IMR-90 (cell line): Measurements from ENCODE around the gene IBA57. TPM values are rescaled to one million over a fixed set of nuclear protein-coding genes. Genes with fewer than 3 reads are reported as not detected.

Source experiments
- ATAC-seq: fragments of 200-7000 bp; cut with Tn5 transposase; 2 replicates; pipeline ENCODE4 v1.9.1; 2020; ENCODE audit warnings: low read depth, mild to moderate bottlenecking, moderate library complexity
- BruUV-seq: library from RNA; stranded (reverse); fragments of 400-500 nt; replicated peaks from 2 replicates; lab custom pipeline; 2021; lab: Mats Ljungman, UMichigan
- CTCF ChIA-PET: fragments of 300-600 bp; formaldehyde crosslinking; extraction: SDS; loops from one replicate; lab custom pipeline; 2021; ENCODE audit warnings: antibody characterized with exemption; lab: Yijun Ruan, JAX
- POLR2A ChIA-PET: fragments of 300-600 bp; sonication (Branson Sonifier 250); formaldehyde crosslinking; loops from one replicate; lab custom pipeline; 2022; ENCODE audit warnings: antibody characterized with exemption; ENCODE audit not compliant: unreplicated experiment; lab: Charles Lee
- DNase-seq: peaks from one replicate; pipeline ENCODE4 v3.0.0; 2013
- H2AFZ ChIP-seq: replicated peaks from 2 replicates; pipeline ENCODE3; 2013; ENCODE audit warnings: low read length, mild to moderate bottlenecking; ENCODE audit not compliant: poor library complexity
- H2AK5ac ChIP-seq: 2 replicates; pipeline ENCODE4 v1.6.1; 2013; ENCODE audit warnings: low read depth, low read length, inconsistent platforms
- H2AK9ac ChIP-seq: replicated peaks from 2 replicates; pipeline ENCODE3; 2013; ENCODE audit warnings: mild to moderate bottlenecking, low read depth, low read length, moderate library complexity; ENCODE audit not compliant: poor library complexity
- H2BK120ac ChIP-seq: 2 replicates; pipeline ENCODE4 v1.6.1; 2013; ENCODE audit warnings: low read depth, low read length, inconsistent platforms
- H2BK15ac ChIP-seq: 3 replicates; pipeline ENCODE4 v1.6.1; 2013; ENCODE audit warnings: low read depth, low read length, inconsistent platforms
- H2BK20ac ChIP-seq: 2 replicates; pipeline ENCODE4 v1.6.1; 2013; ENCODE audit warnings: low read depth, mild to moderate bottlenecking, inconsistent platforms, low read length, moderate library complexity
- H2BK5ac ChIP-seq: 2 replicates; pipeline ENCODE4 v1.6.1; 2013; ENCODE audit warnings: mild to moderate bottlenecking, low read depth, low read length, inconsistent platforms; ENCODE audit not compliant: poor library complexity, severe bottlenecking
- H3K14ac ChIP-seq: replicated peaks from 2 replicates; pipeline ENCODE4 v1.6.1; 2013; ENCODE audit warnings: low read depth, low read length, inconsistent platforms
- H3K18ac ChIP-seq: 2 replicates; pipeline ENCODE4 v1.6.1; 2013; ENCODE audit warnings: low read depth, low read length, control low read depth
- H3K23ac ChIP-seq: 2 replicates; pipeline ENCODE4 v1.6.1; 2013; ENCODE audit warnings: low read depth, low read length, inconsistent platforms
- H3K27ac ChIP-seq: 2 replicates; pipeline ENCODE4 v1.5.1; 2013; ENCODE audit warnings: mild to moderate bottlenecking, control low read depth, low read length; ENCODE audit not compliant: insufficient read depth
- H3K27me3 ChIP-seq: 2 replicates; pipeline ENCODE4 v1.6.1; 2013; ENCODE audit warnings: low read length; ENCODE audit not compliant: control insufficient read depth, insufficient read depth
- H3K36me3 ChIP-seq: 2 replicates; pipeline ENCODE4 v1.6.1; 2013; ENCODE audit warnings: low read length, mixed read lengths; ENCODE audit not compliant: control insufficient read depth, insufficient read depth
- H3K4ac ChIP-seq: 2 replicates; pipeline ENCODE4 v1.6.1; 2013; ENCODE audit warnings: low read depth, low read length, inconsistent platforms
- H3K4me1 ChIP-seq: 2 replicates; pipeline ENCODE4 v1.6.1; 2013; ENCODE audit warnings: low read length, mixed read lengths; ENCODE audit not compliant: control insufficient read depth, insufficient read depth
- H3K4me2 ChIP-seq: 2 replicates; pipeline ENCODE4 v1.6.1; 2013; ENCODE audit warnings: low read depth, mild to moderate bottlenecking, control low read depth, low read length, moderate library complexity
- H3K4me3 ChIP-seq: 2 replicates; pipeline ENCODE4 v1.5.1; 2013; ENCODE audit warnings: low read depth, mild to moderate bottlenecking, control low read depth, low read length, moderate library complexity; ENCODE audit not compliant: insufficient read depth
- H3K56ac ChIP-seq: 2 replicates; pipeline ENCODE4 v1.6.1; 2013; ENCODE audit warnings: low read length, inconsistent platforms; ENCODE audit not compliant: insufficient read depth; ENCODE audit errors: extremely low read depth
- H3K79me1 ChIP-seq, 2 experiments: 2 replicates each; pipeline ENCODE4 v1.6.1; 2013; ENCODE audit warnings: low read length in 2 of 2, inconsistent platforms in 1 of 2, low read depth in 1 of 2
- H3K9ac ChIP-seq: 2 replicates; pipeline ENCODE4 v1.6.1; 2013; ENCODE audit warnings: low read depth, low read length, control low read depth
- H3K9me1 ChIP-seq: 2 replicates; pipeline ENCODE4 v1.6.1; 2013; ENCODE audit warnings: low read length, inconsistent platforms; ENCODE audit not compliant: insufficient read depth
- H3K9me3 ChIP-seq: 2 replicates; pipeline ENCODE4 v1.6.1; 2013; ENCODE audit warnings: low read length; ENCODE audit not compliant: control insufficient read depth, insufficient read depth
- H4K20me1 ChIP-seq: 2 replicates; pipeline ENCODE4 v1.6.1; 2013; ENCODE audit warnings: low read length, inconsistent platforms; ENCODE audit not compliant: insufficient read depth
- H4K5ac ChIP-seq: 2 replicates; pipeline ENCODE4 v1.6.1; 2013; ENCODE audit warnings: mild to moderate bottlenecking, low read depth, low read length, control low read depth
- H4K8ac ChIP-seq, 2 experiments: 2 replicates each; pipeline ENCODE4 v1.6.1; 2013; ENCODE audit warnings: low read depth in 2 of 2, low read length in 2 of 2, control low read depth in 1 of 2, inconsistent platforms in 1 of 2
- H4K91ac ChIP-seq: 2 replicates; pipeline ENCODE4 v1.6.1; 2013; ENCODE audit warnings: low read depth, low read length, inconsistent platforms; ENCODE audit not compliant: insufficient read depth
- BHLHE40 ChIP-seq: fragments of 150-350 bp; IDR thresholded peaks from 2 replicates; pipeline ENCODE4 v1.6.1; 2016; ENCODE audit warnings: mild to moderate bottlenecking, low read depth, low read length
- CEBPB ChIP-seq: IDR thresholded peaks from 2 replicates; pipeline ENCODE4 v1.6.1; 2012; ENCODE audit warnings: low read depth, low read length, improper control_type of control experiment
- CHD1 ChIP-seq: IDR thresholded peaks from 2 replicates; pipeline ENCODE4 v1.6.1; 2012; ENCODE audit warnings: low read depth, low read length, improper control_type of control experiment
- FOS ChIP-seq: fragments of 150-350 bp; IDR thresholded peaks from 2 replicates; pipeline ENCODE4 v1.6.1; 2016; ENCODE audit warnings: low read depth, low read length
- MAFK ChIP-seq: IDR thresholded peaks from 2 replicates; pipeline ENCODE4 v1.6.1; 2012; ENCODE audit warnings: low read depth, low read length, improper control_type of control experiment
- MAZ ChIP-seq: IDR thresholded peaks from 2 replicates; pipeline ENCODE4 v1.6.1; 2012; ENCODE audit warnings: low read depth, mild to moderate bottlenecking, low read length, improper control_type of control experiment, moderate library complexity, borderline replicate concordance
- MXI1 ChIP-seq: IDR thresholded peaks from 2 replicates; pipeline ENCODE4 v1.6.1; 2012; ENCODE audit warnings: low read depth, mild to moderate bottlenecking, low read length, moderate library complexity, borderline replicate concordance
- NFE2L2 ChIP-seq: fragments of 150-350 bp; IDR thresholded peaks from 2 replicates; pipeline ENCODE4 v1.6.1; 2016; ENCODE audit warnings: low read depth, mild to moderate bottlenecking, low read length
- POLR2A ChIP-seq: IDR thresholded peaks from 2 replicates; pipeline ENCODE4 v1.6.1; 2012; ENCODE audit warnings: mild to moderate bottlenecking, low read depth, low read length
- RAD21 ChIP-seq: IDR thresholded peaks from 2 replicates; pipeline ENCODE4 v1.6.1; 2012; ENCODE audit warnings: low read length, improper control_type of control experiment
- RCOR1 ChIP-seq: IDR thresholded peaks from 2 replicates; pipeline ENCODE4 v1.6.1; 2012; ENCODE audit warnings: mild to moderate bottlenecking, low read length, improper control_type of control experiment; ENCODE audit not compliant: insufficient replicate concordance
- RFX5 ChIP-seq: IDR thresholded peaks from 2 replicates; pipeline ENCODE4 v1.8.0; 2012; ENCODE audit warnings: low read depth, mild to moderate bottlenecking, low read length, moderate library complexity
- SMC3 ChIP-seq: fragments of 150-350 bp; IDR thresholded peaks from 2 replicates; pipeline ENCODE4 v1.6.1; 2016; ENCODE audit warnings: low read depth, mild to moderate bottlenecking, antibody characterized with exemption, low read length, moderate library complexity
- WGBS, 2 experiments: methylation state at CpG; one replicate each; pipeline versions ENCODE4 v1.1.5 to v1.1.7; 2013; ENCODE audit warnings: missing lambda C conversion rate in 2 of 2; ENCODE audit not compliant: insufficient read length in 1 of 2; ENCODE audit errors: extremely low coverage in 2 of 2; 5-methylcytosine and 5-hydroxymethylcytosine counted together
- dilution Hi-C: fragments of 300-500 bp; cut with HindIII; formaldehyde crosslinking; loops from one replicate; pipeline ENCODE4 v1.14.3; 2018; ENCODE audit warnings: low sequenced_read_pairs; ENCODE audit not compliant: unreplicated experiment
- in situ Hi-C: fragments of 300-500 bp; cut with MboI; formaldehyde crosslinking; loops from 3 replicates; pipeline ENCODE4 v1.14.3; 2019; ENCODE audit warnings: low sequenced_read_pairs, inconsistent platforms, mixed read lengths
- intact Hi-C: fragments of 100-400 bp; cut with micrococcal nuclease; formaldehyde crosslinking; loops from 2 replicates; pipeline ENCODE4 v1.10.0; 2022
- polyA plus RNA-seq, 3 experiments: library from polyadenylated mRNA; depleted of rRNA; stranded (reverse); fragments of >200 nt; gene quantifications; 2 replicates each; pipeline ENCODE4 v1.2.3, GENCODE V29; 2012; ENCODE audit warnings: low replicate concordance in 1 of 3
- total RNA-seq: library from RNA; depleted of rRNA; stranded (reverse); fragments of >200 nt; gene quantifications from 2 replicates; pipeline ENCODE4 v1.2.3, GENCODE V29; 2012
- TF ChIP-seq, protein P1 (sequence below): conservative IDR thresholded peaks from 2 replicates; pipeline ENCODE4 v1.5.1; 2012; ENCODE audit warnings: mild to moderate bottlenecking, low read depth, low read length, improper control_type of control experiment
- TF ChIP-seq, protein P2 (sequence below): fragments of 150-350 bp; IDR thresholded peaks from 2 replicates; pipeline ENCODE4 v1.6.1; 2016; ENCODE audit warnings: low read depth, mild to moderate bottlenecking, low read length, moderate library complexity, borderline replicate concordance

Gene IBA57
- total and polyA plus RNA-seq, 2 of the 4 experiments (the other 2 are of a cell fraction) = 2.0 to 2.6 TPM

DNA sequence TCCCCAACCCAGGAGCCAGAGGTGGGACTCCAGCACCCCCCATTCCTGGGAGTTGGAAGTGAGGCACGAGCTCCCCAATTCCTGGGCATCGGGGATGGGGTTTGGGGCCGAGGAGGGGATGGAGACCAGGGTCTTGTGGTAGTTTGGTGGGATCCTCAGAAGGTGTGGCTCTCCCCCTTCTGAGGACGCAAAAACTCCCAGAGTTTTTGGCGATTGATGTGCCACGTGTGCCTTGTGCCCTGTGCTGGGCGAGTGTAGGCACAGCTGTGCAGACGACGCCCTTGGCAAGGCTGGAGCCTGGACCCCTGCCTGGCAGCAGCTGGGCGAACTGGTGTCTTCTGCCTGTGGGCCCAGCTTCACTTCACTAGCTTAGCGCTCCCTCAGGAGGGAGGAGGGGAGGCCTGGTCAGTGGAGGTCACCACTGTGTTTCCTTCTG is 22.9 kb upstream of the IBA57 start:
- no TSS peak for BruUV-seq
- peaks cover 12% of the 10 kb centered on the region for H3K36me3 ChIP-seq
- no peak overlapping the region for H3K14ac ChIP-seq
- H2AFZ ChIP-seq = peak overlapping the region; percentile 14
- no peak overlapping the region for H3K18ac ChIP-seq
- H3K27me3 ChIP-seq = no peaks in the 10 kb centered on the region
- no peak overlapping the region for H3K9ac ChIP-seq
- H4K5ac ChIP-seq = no peak overlapping the region
- peaks cover 24% of the 10 kb centered on the region for H3K9me1 ChIP-seq
- H4K20me1 ChIP-seq = peaks cover 67% of the 10 kb centered on the region
- H2AK5ac ChIP-seq = no peak overlapping the region
- no peak overlapping the region for H3K4me3 ChIP-seq
- H3K23ac ChIP-seq = no peak overlapping the region
- H4K8ac ChIP-seq = no peak overlapping the region
- ATAC-seq = no peak
- no peak overlapping the region for H2BK5ac ChIP-seq
- intact Hi-C loops (loop anchor here (5.0 kb wide), 1 partner anchor 40 kb away; the partner anchor contains the start of gene C1orf35), in situ Hi-C loops (no loop called here), dilution Hi-C loops (no loop called here)
- no peak overlapping the region; the same call in 1 of the 2 replicates for H3K4me2 ChIP-seq
- no peak overlapping the region for H3K27ac ChIP-seq
- 78% methylated on average over 5 of the region's 11 CpGs; no CpG with 5 or more reads in 1 of the 2 experiments for WGBS, 2 experiments
- ChIA-PET POLR2A (no interaction called here), CTCF (interaction anchor here (1.3 kb wide), 1 partner anchor 147 kb away, joined by 4 read pairs; no protein-coding TSS in a partner anchor)
- TF ChIP-seq BHLHE40 = no peak
- TF ChIP-seq, protein P1, sequence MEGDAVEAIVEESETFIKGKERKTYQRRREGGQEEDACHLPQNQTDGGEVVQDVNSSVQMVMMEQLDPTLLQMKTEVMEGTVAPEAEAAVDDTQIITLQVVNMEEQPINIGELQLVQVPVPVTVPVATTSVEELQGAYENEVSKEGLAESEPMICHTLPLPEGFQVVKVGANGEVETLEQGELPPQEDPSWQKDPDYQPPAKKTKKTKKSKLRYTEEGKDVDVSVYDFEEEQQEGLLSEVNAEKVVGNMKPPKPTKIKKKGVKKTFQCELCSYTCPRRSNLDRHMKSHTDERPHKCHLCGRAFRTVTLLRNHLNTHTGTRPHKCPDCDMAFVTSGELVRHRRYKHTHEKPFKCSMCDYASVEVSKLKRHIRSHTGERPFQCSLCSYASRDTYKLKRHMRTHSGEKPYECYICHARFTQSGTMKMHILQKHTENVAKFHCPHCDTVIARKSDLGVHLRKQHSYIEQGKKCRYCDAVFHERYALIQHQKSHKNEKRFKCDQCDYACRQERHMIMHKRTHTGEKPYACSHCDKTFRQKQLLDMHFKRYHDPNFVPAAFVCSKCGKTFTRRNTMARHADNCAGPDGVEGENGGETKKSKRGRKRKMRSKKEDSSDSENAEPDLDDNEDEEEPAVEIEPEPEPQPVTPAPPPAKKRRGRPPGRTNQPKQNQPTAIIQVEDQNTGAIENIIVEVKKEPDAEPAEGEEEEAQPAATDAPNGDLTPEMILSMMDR = no peak
- TF ChIP-seq RCOR1 = no peak
- no peak for TF ChIP-seq SMC3
- TF ChIP-seq CHD1 = no peak
- no peak for TF ChIP-seq MAZ
- TF ChIP-seq MAFK = no peak
- TF ChIP-seq RAD21 = no peak
- TF ChIP-seq NFE2L2 = no peak
- no peak for TF ChIP-seq RFX5
- TF ChIP-seq, protein P2, sequence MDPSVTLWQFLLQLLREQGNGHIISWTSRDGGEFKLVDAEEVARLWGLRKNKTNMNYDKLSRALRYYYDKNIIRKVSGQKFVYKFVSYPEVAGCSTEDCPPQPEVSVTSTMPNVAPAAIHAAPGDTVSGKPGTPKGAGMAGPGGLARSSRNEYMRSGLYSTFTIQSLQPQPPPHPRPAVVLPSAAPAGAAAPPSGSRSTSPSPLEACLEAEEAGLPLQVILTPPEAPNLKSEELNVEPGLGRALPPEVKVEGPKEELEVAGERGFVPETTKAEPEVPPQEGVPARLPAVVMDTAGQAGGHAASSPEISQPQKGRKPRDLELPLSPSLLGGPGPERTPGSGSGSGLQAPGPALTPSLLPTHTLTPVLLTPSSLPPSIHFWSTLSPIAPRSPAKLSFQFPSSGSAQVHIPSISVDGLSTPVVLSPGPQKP = no peak
- TF ChIP-seq MXI1 = no peak
- no peak for TF ChIP-seq CEBPB
- TF ChIP-seq POLR2A = no peak
- TF ChIP-seq FOS = no peak
- H2AK9ac ChIP-seq = no peak overlapping the region
- H2BK15ac ChIP-seq = no peak overlapping the region
- H2BK20ac ChIP-seq = no peak overlapping the region
- H3K79me1 ChIP-seq = peaks cover 0 to 60% of the 10 kb centered on the region in 2 experiments; a peak in 2 of 4 replicates
- H4K91ac ChIP-seq = no peak overlapping the region
- H2BK120ac ChIP-seq = no peak overlapping the region
- DNase-seq = no peak
- no peak overlapping the region for H3K56ac ChIP-seq
- no peaks in the 10 kb centered on the region for H3K9me3 ChIP-seq
- peaks cover 19% of the 10 kb centered on the region for H3K4me1 ChIP-seq
- no peak overlapping the region for H3K4ac ChIP-seq
